ENCODE data around the gene FBXO45. TPM values are rescaled to one million over a fixed set of nuclear protein-coding genes. Genes with fewer than 3 reads are reported as not detected.
A peak's percentile ranks its signal among the peaks of the same experiment; 100 is the strongest.

FBXO45 gene
- total and polyA plus RNA-seq, 4 donors: 3.7 to 10.2 (median 5.9) TPM

DNA sequence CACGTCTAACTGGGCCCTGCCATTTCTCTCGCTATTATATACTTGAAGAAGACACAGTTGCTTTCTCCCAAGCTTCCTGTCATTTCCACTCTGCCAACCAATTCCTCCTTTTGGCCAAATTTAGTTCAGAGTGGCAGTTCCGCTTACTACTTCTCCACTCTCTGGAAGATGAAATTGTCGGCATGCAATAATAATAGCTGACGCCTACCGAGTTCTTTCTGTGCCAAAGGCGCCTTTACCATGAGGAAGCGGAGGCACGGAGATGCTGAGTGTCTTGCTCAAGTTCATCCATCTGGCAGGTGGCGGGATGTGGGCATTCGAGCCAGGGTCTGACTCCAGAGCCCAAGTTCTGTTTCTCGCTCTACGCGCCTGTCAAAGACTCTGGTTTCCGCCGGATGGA is 56.4 kb downstream of the FBXO45 start:
- Histone ChIP-seq H3K36me3 (ENCODE audit: control insufficient read depth in 4 of 4, insufficient read depth in 4 of 4, low read length in 4 of 4) (no peaks in the 10 kb centered on the region), H3K27me3 (ENCODE audit: control insufficient read depth in 3 of 3, insufficient read depth in 3 of 3, low read length in 2 of 3) (no peaks in the 10 kb centered on the region), H3K27ac (ENCODE audit: low read depth in 1 of 2, low read length in 1 of 2) (no peak overlapping the region), H3K9me3 (ENCODE audit: control insufficient read depth in 4 of 4, insufficient read depth in 3 of 4, low read length in 3 of 4) (no peaks in the 10 kb centered on the region), H3K4me3 (no peak overlapping the region), H3K4me1 (ENCODE audit: control insufficient read depth in 5 of 5, insufficient read depth in 5 of 5, low read length in 5 of 5) (peaks cover 0 to 8% (median 0%) of the 10 kb centered on the region in 5 donors), H3K9ac (ENCODE audit: insufficient read depth in 1 of 2, low read length in 2 of 2) (no peak overlapping the region)
- DNase-seq (no peak), ATAC-seq (ENCODE audit: insufficient read depth, low FRiP score) (peak; percentile 9)
- 34 to 73% methylated on average over 16 of the region's 16 CpGs for WGBS, 2 donors
- TF ChIP-seq, protein P1, sequence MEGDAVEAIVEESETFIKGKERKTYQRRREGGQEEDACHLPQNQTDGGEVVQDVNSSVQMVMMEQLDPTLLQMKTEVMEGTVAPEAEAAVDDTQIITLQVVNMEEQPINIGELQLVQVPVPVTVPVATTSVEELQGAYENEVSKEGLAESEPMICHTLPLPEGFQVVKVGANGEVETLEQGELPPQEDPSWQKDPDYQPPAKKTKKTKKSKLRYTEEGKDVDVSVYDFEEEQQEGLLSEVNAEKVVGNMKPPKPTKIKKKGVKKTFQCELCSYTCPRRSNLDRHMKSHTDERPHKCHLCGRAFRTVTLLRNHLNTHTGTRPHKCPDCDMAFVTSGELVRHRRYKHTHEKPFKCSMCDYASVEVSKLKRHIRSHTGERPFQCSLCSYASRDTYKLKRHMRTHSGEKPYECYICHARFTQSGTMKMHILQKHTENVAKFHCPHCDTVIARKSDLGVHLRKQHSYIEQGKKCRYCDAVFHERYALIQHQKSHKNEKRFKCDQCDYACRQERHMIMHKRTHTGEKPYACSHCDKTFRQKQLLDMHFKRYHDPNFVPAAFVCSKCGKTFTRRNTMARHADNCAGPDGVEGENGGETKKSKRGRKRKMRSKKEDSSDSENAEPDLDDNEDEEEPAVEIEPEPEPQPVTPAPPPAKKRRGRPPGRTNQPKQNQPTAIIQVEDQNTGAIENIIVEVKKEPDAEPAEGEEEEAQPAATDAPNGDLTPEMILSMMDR (IDR thresholded peaks at IDR 0.05; ENCODE audit: control extremely low read depth, extremely low read depth): no peak

DNA sequence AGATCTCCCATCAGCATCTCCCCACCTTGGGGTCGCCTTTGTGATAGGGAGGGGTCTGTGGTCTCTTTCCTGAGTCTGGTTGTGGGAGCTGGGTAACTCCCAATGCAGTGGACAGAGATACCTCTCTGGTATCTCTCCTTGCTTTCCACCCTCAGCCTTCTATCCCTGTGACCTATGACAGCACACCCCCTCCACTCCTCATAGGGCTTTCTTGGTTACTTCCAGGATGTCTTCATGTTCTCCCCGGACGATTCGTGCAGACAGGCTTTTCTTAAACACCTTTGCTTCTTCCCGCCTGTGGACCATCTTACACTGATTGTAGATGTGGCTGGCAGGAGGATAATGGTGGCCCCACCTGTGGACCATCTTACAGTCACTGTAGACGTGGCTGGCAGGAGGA is 56.9 kb downstream of the FBXO45 start:
- H3K9ac ChIP-seq (ENCODE audit: insufficient read depth in 1 of 2, low read length in 2 of 2): no peak overlapping the region
- no peak overlapping the region for H3K4me3 ChIP-seq
- TF ChIP-seq, protein P1 (IDR thresholded peaks at IDR 0.05; ENCODE audit: control extremely low read depth, extremely low read depth): no peak
- ATAC-seq (ENCODE audit: insufficient read depth, low FRiP score) (no peak), DNase-seq (no peak)
- H3K9me3 ChIP-seq (ENCODE audit: control insufficient read depth in 4 of 4, insufficient read depth in 3 of 4, low read length in 3 of 4): no peaks in the 10 kb centered on the region
- H3K27ac ChIP-seq (ENCODE audit: low read depth in 1 of 2, low read length in 1 of 2): no peak overlapping the region
- no peaks in the 10 kb centered on the region for H3K36me3 ChIP-seq (ENCODE audit: control insufficient read depth in 4 of 4, insufficient read depth in 4 of 4, low read length in 4 of 4)
- no peaks in the 10 kb centered on the region for H3K27me3 ChIP-seq (ENCODE audit: control insufficient read depth in 3 of 3, insufficient read depth in 3 of 3, low read length in 2 of 3)
- peaks cover 0 to 5% (median 0%) of the 10 kb centered on the region in 5 donors for H3K4me1 ChIP-seq (ENCODE audit: control insufficient read depth in 5 of 5, insufficient read depth in 5 of 5, low read length in 5 of 5)
- 59 to 80% methylated on average over 6 of the region's 6 CpGs for WGBS, 2 donors

DNA sequence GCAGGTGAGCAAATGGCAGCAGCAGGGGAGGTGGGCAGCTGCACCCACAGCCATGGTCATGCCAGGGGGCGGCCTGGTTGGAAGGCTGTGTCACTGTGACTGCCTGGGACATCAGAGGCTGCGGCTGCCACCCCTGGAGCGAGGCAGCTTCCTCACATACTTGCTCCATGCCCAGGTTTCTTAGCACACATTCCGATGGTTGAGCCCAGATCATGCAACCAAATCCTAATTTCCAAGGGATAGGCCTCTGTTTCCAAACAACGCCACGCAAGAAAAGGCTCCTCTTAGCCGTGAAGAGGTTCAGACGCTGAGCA is 59.4 kb downstream of the FBXO45 start:
- Histone ChIP-seq H3K27ac (ENCODE audit: low read depth in 1 of 2, low read length in 1 of 2) (no peak overlapping the region), H3K9me3 (ENCODE audit: control insufficient read depth in 4 of 4, insufficient read depth in 3 of 4, low read length in 3 of 4) (no peaks in the 10 kb centered on the region), H3K36me3 (ENCODE audit: control insufficient read depth in 4 of 4, insufficient read depth in 4 of 4, low read length in 4 of 4) (no peaks in the 10 kb centered on the region), H3K9ac (ENCODE audit: insufficient read depth in 1 of 2, low read length in 2 of 2) (no peak overlapping the region), H3K27me3 (ENCODE audit: control insufficient read depth in 3 of 3, insufficient read depth in 3 of 3, low read length in 2 of 3) (no peaks in the 10 kb centered on the region), H3K4me1 (ENCODE audit: control insufficient read depth in 5 of 5, insufficient read depth in 5 of 5, low read length in 5 of 5) (peaks cover 0 to 8% (median 0%) of the 10 kb centered on the region in 5 donors), H3K4me3 (no peak overlapping the region)
- 89 to 92% methylated on average over 8 of the region's 8 CpGs for WGBS, 2 donors
- no peak for DNase-seq
- no peak for ATAC-seq (ENCODE audit: insufficient read depth, low FRiP score)
- TF ChIP-seq, protein P1 (IDR thresholded peaks at IDR 0.05; ENCODE audit: control extremely low read depth, extremely low read depth): no peak

DNA sequence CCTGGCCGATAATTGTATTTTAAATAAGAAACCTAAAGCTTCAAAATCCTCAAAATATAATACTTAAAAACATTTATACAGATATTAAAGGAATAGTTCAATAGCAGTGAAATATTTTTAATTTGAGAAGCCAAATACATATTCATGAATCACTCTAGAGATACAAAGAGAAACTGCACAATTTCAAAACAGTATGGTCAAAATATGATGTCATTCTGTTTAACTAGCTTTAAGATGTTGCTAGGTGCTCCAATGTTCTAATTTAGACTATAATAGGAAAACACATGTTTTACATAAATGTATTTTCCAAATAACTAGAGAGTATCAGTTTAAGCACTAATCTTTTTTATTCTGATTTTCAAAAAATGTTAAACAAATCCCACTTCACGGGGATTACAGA is 60.8 kb downstream of the FBXO45 start:
- 57 to 89% methylated on average over 2 of the region's 2 CpGs for WGBS, 2 donors

More for the DNA sequence above, 60.8 kb downstream of the FBXO45 start:
- ATAC-seq (ENCODE audit: insufficient read depth, low FRiP score) (no peak), DNase-seq (no peak)
- peaks cover 0 to 8% (median 0%) of the 10 kb centered on the region in 5 donors for H3K4me1 ChIP-seq (ENCODE audit: control insufficient read depth in 5 of 5, insufficient read depth in 5 of 5, low read length in 5 of 5)
- TF ChIP-seq, protein P1 (IDR thresholded peaks at IDR 0.05; ENCODE audit: control extremely low read depth, extremely low read depth): no peak
- H3K27me3 ChIP-seq (ENCODE audit: control insufficient read depth in 3 of 3, insufficient read depth in 3 of 3, low read length in 2 of 3): no peaks in the 10 kb centered on the region
- H3K4me3 ChIP-seq: no peak overlapping the region
- no peaks in the 10 kb centered on the region for H3K36me3 ChIP-seq (ENCODE audit: control insufficient read depth in 4 of 4, insufficient read depth in 4 of 4, low read length in 4 of 4)
- H3K9me3 ChIP-seq (ENCODE audit: control insufficient read depth in 4 of 4, insufficient read depth in 3 of 4, low read length in 3 of 4): no peaks in the 10 kb centered on the region
- no peak overlapping the region for H3K27ac ChIP-seq (ENCODE audit: low read depth in 1 of 2, low read length in 1 of 2)
- no peak overlapping the region for H3K9ac ChIP-seq (ENCODE audit: insufficient read depth in 1 of 2, low read length in 2 of 2)

Measured in lung (tissue), 12 donors.